ENCODE results near the gene DUS2.
"Not testable (repeated sequence)": the region's sequence is repeated elsewhere in the genome, so short reads cannot be mapped to it uniquely, and the experiment has no call there.

Gene DUS2

DNA sequence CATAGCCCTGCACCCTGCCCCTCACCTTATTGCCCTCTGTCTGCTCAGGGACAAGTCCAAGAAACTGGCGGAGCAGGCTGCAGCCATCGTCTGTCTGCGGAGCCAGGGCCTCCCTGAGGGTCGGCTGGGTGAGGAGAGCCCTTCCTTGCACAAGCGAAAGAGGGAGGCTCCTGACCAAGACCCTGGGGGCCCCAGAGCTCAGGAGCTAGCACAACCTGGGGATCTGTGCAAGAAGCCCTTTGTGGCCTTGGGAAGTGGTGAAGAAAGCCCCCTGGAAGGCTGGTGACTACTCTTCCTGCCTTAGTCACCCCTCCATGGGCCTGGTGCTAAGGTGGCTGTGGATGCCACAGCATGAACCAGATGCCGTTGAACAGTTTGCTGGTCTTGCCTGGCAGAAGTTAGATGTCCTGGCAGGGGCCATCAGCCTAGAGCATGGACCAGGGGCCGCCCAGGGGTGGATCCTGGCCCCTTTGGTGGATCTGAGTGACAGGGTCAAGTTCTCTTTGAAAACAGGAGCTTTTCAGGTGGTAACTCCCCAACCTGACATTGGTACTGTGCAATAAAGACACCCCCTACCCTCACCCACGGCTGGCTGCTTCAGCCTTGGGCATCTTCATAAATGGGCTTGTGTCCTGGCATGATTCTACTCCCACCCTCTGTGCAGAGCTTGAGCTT is 55.8 kb downstream of the DUS2 start:
- no peak for DNase-seq

- no peak for DNase-seq
Observed at GRCh38 chr16:68079376-68079625, 56.2 kb downstream of the DUS2 start.

GRCh38 chr16:68079626-68080344 is 56.7 kb downstream of the DUS2 start:
- no peak for DNase-seq

- no peak for DNase-seq
Observed at GRCh38 chr16:68081861-68082628, 59.0 kb downstream of the DUS2 start.

GRCh38 chr16:68082629-68083238 is 59.6 kb downstream of the DUS2 start:
- DNase-seq = no peak

DNA sequence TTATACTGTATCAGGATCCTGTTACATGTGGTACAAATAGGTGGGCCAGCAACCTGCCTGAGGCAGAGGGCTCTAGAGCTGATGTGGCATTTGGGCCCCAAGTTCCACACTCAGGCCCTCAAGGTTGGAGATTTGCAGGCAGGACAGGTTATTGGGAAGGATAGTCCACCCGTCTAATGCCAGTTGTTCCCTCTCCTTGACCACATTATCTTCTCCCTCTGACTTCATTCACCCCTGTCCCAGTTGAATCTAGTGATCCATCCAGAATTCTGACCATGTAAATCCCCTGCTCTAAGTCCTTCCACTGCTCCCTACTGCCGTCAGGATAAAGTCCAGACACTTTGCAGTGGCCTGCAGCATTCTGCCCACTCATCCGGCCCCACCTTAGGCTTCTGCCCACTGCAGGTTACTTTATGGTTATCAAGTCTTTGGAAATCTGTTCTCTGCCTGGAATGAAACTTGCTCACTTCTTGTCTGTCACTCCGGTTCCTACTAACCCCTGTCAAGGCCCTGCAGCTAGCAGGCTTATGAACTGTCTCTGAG is 60.2 kb downstream of the DUS2 start:
- DNase-seq = no peak

DNA sequence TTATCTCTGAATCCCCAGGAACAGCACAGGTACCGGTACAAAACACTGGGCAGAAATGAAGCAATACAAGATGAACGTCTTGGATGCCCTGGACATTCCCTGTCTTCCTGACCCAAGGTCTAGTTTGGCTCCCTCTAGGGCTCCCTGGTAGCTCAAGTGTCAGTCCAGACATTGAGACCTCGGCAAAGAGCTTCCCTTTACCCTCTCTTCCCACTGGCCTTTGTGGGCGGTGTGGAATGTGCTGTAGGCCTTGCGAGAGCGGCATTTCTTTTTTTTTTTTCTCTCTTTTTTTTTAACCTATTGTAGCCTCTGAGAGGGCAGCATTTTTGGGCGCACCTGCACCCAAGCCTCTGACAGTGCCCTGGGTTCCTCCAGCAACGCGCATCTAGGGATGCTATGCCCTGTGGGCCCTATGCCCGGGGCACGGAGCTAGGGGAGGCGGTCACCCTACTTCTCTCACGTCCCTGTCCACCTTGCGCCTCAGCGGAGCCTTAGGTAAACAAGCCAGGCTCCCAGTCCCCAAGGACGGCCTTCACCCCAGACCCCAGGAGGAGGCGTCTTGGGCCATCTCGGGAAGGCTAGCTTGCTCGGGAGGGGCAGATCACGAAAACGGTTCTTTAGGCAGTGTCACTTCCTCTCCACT is 60.9 kb downstream of the DUS2 start:
- no peak for DNase-seq

DNA sequence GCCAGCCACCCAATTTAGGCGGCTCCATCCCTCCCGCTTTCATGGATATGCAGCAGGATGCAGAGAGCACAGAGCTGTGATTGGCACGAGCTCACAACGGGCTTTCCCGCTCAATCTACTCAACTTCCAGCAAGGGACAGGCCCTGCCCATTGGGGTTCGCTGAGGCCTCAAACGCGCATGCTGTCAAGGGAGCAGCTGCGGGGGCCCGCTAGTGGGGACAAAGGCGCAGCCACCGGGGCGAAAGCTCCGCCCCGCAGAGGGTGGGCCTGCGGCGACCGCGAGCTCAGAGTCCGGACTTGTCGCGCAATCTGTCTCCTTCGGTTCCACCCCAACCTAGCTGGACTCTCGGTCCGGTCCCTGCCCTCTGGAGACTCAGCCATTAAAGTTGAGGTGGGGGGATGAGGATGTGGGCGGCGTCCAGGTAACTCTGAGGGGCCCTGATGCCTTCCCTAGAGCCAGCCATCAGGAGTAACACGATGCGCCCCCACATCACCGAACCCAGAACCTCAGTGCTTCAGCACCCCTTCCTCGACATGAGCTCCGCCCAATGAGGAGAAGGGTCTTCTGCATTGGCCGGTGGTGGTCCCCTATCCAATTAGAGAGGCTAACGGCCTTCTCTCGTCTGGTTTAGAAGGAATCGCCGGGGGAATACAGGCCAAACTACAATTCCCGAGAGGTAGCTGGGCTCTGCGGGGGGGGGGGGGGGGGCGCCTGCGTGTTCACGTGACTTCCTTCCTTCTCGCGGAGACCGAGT is 61.6 kb downstream of the DUS2 start:
- DNase-seq = no peak

GRCh38 chr16:68085259-68086071 is 62.4 kb downstream of the DUS2 start, which contains the start of gene NFATC3:
TSS of gene NFATC3 (plus strand) at chr16:68085370. CDS start at chr16:68085682, 312 bp downstream.
- peak; percentile 72 for DNase-seq

DNA sequence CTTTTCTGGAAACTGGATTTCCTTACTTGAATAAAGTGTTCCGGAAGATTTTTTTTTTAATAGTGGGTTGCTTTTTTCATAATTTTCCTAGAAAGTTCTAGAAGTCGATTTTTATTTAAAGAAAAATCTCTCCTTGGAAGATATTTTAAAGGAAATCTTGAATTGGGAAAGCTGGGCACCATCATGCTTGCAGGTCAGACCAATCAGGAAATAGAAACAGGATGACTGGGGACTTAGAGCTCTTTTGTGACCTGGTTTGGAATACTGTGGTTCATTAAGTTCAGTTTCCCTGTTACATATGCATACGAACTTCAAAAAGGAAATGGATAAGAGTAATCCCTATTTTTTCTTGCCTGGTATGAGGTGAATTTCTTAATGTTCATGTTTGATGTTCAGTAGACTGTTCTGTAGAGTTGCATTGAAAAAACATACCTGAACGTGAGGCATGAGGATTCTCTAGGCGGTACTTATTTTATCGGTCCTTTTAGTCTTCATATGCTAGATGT is 63.3 kb downstream of the DUS2 start:
- no peak for DNase-seq

DNA sequence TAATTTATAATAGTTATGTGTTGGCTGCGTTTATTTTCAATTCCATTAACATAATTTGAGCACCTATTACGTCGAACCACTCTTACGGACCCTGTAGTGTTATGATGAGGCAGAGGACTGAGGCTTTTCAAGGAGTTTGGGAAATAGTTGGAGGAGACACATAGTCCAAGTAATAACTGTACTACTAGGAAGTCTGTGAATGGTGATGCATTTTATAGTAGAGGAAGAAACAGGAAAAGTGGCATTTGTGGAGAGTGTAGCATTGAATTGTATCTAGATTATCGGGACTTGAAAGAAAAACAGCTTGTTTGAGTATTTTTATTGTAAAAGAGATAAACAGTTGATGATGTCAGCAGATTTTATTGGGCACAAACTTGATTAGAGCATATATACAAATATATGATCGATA is 63.8 kb downstream of the DUS2 start:
- no peak for DNase-seq

- DNase-seq = no peak
Observed at GRCh38 chr16:68087688-68088087, 64.6 kb downstream of the DUS2 start.

DNA sequence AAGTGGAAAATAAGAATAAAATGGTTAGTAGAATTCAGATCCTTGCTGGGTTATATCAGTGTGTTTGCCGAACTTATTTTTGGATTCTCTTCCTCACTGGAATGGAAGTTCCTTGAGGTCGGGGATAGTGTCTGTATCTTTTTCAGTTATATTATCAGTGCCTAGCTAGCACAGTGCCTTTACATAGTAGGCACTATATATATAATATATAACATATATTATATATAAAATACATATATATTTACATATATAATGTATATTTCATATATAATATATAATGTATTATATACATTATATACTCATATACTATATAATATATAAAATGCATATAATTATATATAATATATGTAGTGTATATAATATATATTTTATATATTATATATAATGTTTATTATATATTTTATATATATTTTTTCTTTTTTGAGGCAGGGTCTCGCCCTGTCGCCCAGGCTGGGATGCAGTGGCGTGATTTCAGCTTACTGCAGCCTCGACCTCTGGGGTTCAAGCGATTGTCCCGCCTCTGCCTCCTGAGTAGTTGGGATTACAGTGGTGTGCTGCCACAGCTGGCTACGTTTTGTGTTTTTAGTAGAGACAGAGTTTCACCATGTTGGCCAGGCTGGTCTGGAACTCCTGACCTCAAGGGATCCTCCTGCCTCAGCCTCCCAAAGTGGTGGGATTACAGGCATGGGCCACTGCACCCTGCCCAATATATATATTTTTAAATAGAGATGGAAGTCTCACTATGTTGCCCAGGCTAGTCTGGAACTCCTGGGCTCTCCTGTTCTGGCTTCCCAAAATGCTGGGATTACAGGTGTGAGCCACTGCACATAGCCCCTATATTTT is 65.3 kb downstream of the DUS2 start:
- DNase-seq = no peak

DNA sequence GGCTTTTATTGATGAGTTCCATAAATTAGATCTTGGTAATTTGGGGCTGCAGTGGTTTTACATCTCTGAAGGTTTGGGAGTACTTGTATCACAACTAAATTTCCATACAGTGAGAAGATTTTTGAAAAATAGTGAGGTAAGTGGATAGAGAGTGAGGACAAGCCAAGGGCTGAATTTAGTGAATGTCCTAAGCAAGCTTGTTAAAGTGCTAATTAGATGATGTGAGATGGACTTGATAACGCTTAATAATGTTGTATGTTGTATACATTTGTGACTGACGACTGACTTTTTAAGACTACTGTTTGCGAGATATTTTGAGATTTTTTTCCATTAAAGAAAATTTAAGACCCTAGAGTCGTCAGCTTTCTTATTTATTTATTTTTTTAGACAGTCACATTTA is 66.0 kb downstream of the DUS2 start:
- no peak for DNase-seq

DNA sequence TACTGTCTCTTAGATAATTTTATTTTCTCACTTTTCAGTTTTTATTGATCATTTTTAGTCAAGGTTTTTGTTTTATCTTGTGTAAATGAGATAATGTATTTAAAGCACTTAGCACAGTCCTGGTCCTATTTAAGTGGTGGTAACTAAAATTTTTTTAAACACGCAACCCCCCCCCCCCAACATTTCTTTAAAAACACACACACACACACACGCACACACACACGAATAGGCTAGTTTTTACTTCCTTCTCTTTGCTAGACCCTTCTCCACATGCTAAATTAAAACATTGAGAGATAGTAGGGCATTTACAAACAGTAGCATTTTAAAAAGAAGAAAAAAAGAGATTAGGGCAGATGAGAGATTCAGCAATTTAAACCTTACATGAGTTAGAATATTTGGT is 67.0 kb downstream of the DUS2 start:
- no peak for DNase-seq

- DNase-seq = no peak
Observed at GRCh38 chr16:68090533-68090932, 67.4 kb downstream of the DUS2 start.

DNA sequence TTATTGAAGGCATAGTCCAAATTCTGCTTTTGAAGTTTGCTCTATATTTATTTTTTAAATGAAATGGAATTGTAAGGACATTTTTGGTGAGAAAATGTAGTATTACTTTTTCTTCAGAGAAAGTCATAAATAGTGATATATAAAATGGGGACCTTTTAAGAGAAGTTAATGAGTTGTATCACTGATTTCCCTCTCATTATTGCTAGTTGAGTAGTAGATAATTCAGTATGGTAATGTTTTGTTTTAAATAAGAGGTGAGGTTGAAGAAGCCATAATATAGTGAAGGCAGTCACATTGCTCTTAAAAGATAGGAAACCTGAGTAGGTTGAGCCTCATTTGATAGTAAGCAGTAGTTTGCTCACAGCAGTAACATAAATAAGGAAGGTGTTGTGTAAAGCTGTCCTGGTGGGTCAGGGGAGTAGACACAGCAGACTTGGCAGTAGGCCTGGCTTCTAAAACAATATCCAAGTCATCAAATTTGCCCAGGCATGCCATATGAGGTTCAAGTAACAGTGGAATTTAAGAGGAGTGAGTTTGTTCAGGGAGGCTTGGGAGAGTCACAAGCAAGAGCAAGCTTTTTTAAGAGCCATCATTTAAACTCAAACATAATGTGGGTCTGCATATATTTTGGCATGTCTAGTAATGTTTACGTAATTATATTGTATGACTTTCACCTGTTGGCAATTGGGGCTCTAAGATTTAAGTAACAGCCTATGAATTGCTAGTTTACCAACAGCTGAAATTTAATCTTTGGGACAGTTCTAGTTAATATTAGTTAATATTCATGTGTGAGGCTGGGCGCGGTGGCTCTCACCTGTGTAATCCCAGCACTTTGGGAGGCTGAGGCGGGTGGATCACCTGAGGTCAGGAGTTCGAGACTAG is 68.5 kb downstream of the DUS2 start:
- no peak for DNase-seq

DNA sequence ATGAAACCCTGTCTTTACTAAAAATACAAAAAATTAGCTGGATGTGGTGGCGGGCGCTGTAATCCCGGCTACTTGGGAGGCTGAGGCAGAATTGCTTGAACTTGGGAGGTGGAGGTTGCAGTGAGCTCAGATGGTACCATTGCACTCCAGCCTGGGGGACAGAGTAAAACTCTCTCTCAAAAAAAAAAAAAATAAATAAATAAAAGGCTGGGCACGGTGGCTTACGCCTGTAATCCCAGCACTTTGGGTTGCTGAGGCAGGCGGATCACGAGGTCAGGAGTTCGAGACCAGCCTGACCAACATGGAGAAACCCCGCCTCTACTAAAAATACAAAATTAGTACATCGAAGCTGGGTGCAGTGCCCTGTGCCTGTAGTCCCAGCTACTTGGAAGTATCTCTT is 69.2 kb downstream of the DUS2 start:
- not testable (repeated sequence) for DNase-seq

All from cortex of kidney (tissue), 1 donor.